Measurements from ENCODE around the gene CDKN2AIPNL.

DNA sequence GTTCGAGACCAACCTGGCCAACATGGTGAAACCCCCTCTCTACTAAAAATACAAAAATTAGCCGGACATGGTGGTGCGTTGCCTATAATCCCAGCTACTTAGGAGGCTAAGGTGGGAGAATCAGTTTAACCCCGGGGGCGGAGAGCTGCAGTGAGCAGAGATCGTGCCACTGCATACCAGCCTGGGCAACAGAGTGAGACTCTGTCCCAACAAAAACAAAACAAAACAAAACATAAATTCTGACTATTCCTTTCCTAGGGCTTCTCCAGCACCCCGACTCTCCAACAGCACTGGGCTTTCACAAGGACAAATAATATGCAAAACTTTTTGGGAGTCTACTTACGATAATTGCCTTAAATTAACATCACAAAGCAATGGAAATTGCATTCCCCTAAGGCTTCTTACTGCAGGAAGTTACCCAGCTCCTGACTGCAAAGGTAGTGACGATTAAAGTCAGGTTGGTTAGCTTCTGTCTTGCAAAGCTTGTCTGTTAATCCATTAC lies 15.9 kb upstream of the CDKN2AIPNL start:
- TF ChIP-seq, protein P1, sequence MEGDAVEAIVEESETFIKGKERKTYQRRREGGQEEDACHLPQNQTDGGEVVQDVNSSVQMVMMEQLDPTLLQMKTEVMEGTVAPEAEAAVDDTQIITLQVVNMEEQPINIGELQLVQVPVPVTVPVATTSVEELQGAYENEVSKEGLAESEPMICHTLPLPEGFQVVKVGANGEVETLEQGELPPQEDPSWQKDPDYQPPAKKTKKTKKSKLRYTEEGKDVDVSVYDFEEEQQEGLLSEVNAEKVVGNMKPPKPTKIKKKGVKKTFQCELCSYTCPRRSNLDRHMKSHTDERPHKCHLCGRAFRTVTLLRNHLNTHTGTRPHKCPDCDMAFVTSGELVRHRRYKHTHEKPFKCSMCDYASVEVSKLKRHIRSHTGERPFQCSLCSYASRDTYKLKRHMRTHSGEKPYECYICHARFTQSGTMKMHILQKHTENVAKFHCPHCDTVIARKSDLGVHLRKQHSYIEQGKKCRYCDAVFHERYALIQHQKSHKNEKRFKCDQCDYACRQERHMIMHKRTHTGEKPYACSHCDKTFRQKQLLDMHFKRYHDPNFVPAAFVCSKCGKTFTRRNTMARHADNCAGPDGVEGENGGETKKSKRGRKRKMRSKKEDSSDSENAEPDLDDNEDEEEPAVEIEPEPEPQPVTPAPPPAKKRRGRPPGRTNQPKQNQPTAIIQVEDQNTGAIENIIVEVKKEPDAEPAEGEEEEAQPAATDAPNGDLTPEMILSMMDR (IDR thresholded peaks at IDR 0.05; ENCODE audit: low read length): no peak
- TF ChIP-seq EZH2 (optimal IDR thresholded peaks at IDR 0.05; ENCODE audit: low read depth, low read length) (no peak), EZH2phosphoT487 (IDR thresholded peaks at IDR 0.05; ENCODE audit: low read length) (no peak)
